HepG2 (cell line): Measurements from ENCODE around the gene GABARAPL2. TPM values are rescaled to one million over a fixed set of nuclear protein-coding genes. Genes with fewer than 3 reads are reported as not detected.

Experiments
- ARID5B ChIP-seq: IDR thresholded peaks from 2 replicates; pipeline ENCODE4 v1.4.0; 2020; ENCODE audit warnings: mild to moderate bottlenecking, missing genetic modification reagents
- NCOA1 ChIP-seq: sonication (generic); formaldehyde crosslinking; IDR thresholded peaks from 2 replicates; pipeline ENCODE4 v1.9.0; 2021; ENCODE audit warnings: missing genetic modification reagents
- NR3C1 ChIP-seq: sonication (generic); formaldehyde crosslinking; IDR thresholded peaks from 2 replicates; pipeline ENCODE4 v1.4.0; 2020; ENCODE audit warnings: missing genetic modification reagents
- PLRG1 ChIP-seq: fragments of 450-650 bp; conservative IDR thresholded peaks from 2 replicates; pipeline ENCODE4 v1.6.1; 2016
- PREB ChIP-seq: sonication (generic); formaldehyde crosslinking; IDR thresholded peaks from 2 replicates; pipeline ENCODE4 v1.4.0; 2020; ENCODE audit warnings: missing genetic modification reagents
- TGIF2 ChIP-seq: IDR thresholded peaks from 2 replicates; pipeline ENCODE4 v1.6.1; 2016; ENCODE audit warnings: control low read depth, missing compliant biosample characterization
- ZBTB14 ChIP-seq: sonication (generic); formaldehyde crosslinking; IDR thresholded peaks from 2 replicates; pipeline ENCODE4 v1.4.0; 2020; ENCODE audit warnings: missing genetic modification reagents
- ZNF547 ChIP-seq: sonication (generic); formaldehyde crosslinking; IDR thresholded peaks from 2 replicates; pipeline ENCODE4 v1.5.1; 2020; ENCODE audit warnings: mild to moderate bottlenecking, missing genetic modification reagents
- ZNF562 ChIP-seq: sonication (generic); formaldehyde crosslinking; IDR thresholded peaks from 2 replicates; pipeline ENCODE4 v1.8.0; 2022; ENCODE audit warnings: missing genetic modification reagents, borderline replicate concordance
- ZNF569 ChIP-seq: sonication (generic); formaldehyde crosslinking; IDR thresholded peaks from 2 replicates; pipeline ENCODE4 v1.5.0; 2020; ENCODE audit warnings: mild to moderate bottlenecking, missing genetic modification reagents, moderate library complexity, borderline replicate concordance
- ZNF598 ChIP-seq: sonication (generic); formaldehyde crosslinking; IDR thresholded peaks from 2 replicates; pipeline ENCODE4 v1.5.1; 2020; ENCODE audit warnings: mild to moderate bottlenecking, missing genetic modification reagents, borderline replicate concordance
- ZXDC ChIP-seq: sonication (generic); formaldehyde crosslinking; IDR thresholded peaks from 2 replicates; pipeline ENCODE4 v1.5.0; 2020; ENCODE audit warnings: mild to moderate bottlenecking, missing genetic modification reagents
- polyA plus RNA-seq, 8 experiments: library from polyadenylated mRNA; depleted of rRNA in 3 of 8; stranded (reverse) in 7 of 8; unstranded in 1 of 8; fragments of >200 nt; fragmentation: Illumina TruSeq in 4 of 8; extraction: Trizol in 4 of 8; gene quantifications; 2 replicates each; pipeline versions ENCODE4 v1.2.1 to v1.2.3, GENCODE V29; 2011 to 2016; ENCODE audit warnings: low read depth in 4 of 8, missing spikeins in 1 of 8, mixed read lengths in 1 of 8; ENCODE audit not compliant: insufficient read depth in 1 of 8
- total RNA-seq, 5 experiments: library from RNA; depleted of rRNA; stranded (reverse); fragments of >200 nt; fragmentation: Illumina TruSeq; extraction: Trizol; gene quantifications; 2 replicates each; pipeline ENCODE4 v1.2.3, GENCODE V29; 2016; ENCODE audit warnings: low read depth in 1 of 5
- TF ChIP-seq, protein P1 (sequence below): sonication (generic); formaldehyde crosslinking; IDR thresholded peaks from 2 replicates; pipeline ENCODE4 v1.8.1; 2023; ENCODE audit warnings: mild to moderate bottlenecking, inconsistent platforms, moderate library complexity, missing genetic modification reagents, borderline replicate concordance
- TF ChIP-seq, protein P2 (sequence below): sonication (generic); formaldehyde crosslinking; IDR thresholded peaks from 2 replicates; pipeline ENCODE4 v1.4.0; 2020; ENCODE audit warnings: missing genetic modification reagents

Gene GABARAPL2
- total and polyA plus RNA-seq, 2 of the 13 experiments (the other 11 are each of a cell fraction or from before 2014, with no cell fraction given), result 76.4 to 83.0 TPM

GRCh38 chr16:75622761-75623605 lies 56.8 kb downstream of the GABARAPL2 start, which contains the start of gene ADAT1 (continued):
- TF ChIP-seq NCOA1 (CRISPR knock-in tag) (0 out of 2 replicates have a peak, but pooled peaks have one; percentile 62), PREB (CRISPR knock-in tag) (no peak), ZNF562 (CRISPR knock-in tag) (no peak), NR3C1 (CRISPR knock-in tag) (no peak), ZNF547 (CRISPR knock-in tag) (peak; percentile 78; the same call in 1 of the 2 replicates), ZNF569 (CRISPR knock-in tag) (no peak), PLRG1 (no peak), ZXDC (CRISPR knock-in tag) (0 out of 2 replicates have a peak, but pooled peaks have one; percentile 79), ZBTB14 (CRISPR knock-in tag) (0 out of 2 replicates have a peak, but pooled peaks have one; percentile 11), TGIF2 (CRISPR knock-in tag) (peak; percentile 100), ZNF598 (CRISPR knock-in tag) (peak; percentile 71; the same call in 1 of the 2 replicates), ARID5B (CRISPR knock-in tag) (peak; percentile 72)
- TF ChIP-seq, protein P1, sequence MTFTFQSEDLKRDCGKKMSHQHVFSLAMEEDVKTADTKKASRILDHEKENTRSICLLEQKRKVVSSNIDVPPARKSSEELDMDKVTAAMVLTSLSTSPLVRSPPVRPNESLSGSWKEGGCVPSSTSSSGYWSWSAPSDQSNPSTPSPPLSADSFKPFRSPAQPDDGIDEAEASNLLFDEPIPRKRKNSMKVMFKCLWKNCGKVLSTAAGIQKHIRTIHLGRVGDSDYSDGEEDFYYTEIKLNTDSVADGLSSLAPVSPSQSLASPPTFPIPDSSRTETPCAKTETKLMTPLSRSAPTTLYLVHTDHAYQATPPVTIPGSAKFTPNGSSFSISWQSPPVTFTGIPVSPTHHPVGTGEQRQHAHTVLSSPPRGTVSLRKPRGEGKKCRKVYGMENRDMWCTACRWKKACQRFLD (CRISPR knock-in tag), result no peak; the same call in 1 of the 2 replicates
- TF ChIP-seq, protein P2, sequence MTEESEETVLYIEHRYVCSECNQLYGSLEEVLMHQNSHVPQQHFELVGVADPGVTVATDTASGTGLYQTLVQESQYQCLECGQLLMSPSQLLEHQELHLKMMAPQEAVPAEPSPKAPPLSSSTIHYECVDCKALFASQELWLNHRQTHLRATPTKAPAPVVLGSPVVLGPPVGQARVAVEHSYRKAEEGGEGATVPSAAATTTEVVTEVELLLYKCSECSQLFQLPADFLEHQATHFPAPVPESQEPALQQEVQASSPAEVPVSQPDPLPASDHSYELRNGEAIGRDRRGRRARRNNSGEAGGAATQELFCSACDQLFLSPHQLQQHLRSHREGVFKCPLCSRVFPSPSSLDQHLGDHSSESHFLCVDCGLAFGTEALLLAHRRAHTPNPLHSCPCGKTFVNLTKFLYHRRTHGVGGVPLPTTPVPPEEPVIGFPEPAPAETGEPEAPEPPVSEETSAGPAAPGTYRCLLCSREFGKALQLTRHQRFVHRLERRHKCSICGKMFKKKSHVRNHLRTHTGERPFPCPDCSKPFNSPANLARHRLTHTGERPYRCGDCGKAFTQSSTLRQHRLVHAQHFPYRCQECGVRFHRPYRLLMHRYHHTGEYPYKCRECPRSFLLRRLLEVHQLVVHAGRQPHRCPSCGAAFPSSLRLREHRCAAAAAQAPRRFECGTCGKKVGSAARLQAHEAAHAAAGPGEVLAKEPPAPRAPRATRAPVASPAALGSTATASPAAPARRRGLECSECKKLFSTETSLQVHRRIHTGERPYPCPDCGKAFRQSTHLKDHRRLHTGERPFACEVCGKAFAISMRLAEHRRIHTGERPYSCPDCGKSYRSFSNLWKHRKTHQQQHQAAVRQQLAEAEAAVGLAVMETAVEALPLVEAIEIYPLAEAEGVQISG (CRISPR knock-in tag), result peak; percentile 94
